UCSD-AML1 (cell line): ENCODE data around the gene TNFAIP8.
A peak's percentile ranks its signal among the peaks of the same experiment; 100 is the strongest.

Experiments
- DNase-seq: peaks from one replicate; lab custom pipeline; 2025; ENCODE audit not compliant: unreplicated experiment; lab: John Stamatoyannopoulos, UW

The TNFAIP8 gene

GRCh38 chr5:119365847-119366539 lies 10.2 kb downstream of the TNFAIP8 start:
- no peak for DNase-seq

GRCh38 chr5:119366540-119366881 lies 10.7 kb downstream of the TNFAIP8 start:
- DNase-seq: no peak

GRCh38 chr5:119367502-119368237 lies 11.9 kb downstream of the TNFAIP8 start:
- DNase-seq: no peak

- DNase-seq: peak; percentile 33
Measured at GRCh38 chr5:119368238-119368630, 12.4 kb downstream of the TNFAIP8 start.

GRCh38 chr5:119370486-119370885 lies 14.7 kb downstream of the TNFAIP8 start:
- DNase-seq: no peak

- no peak for DNase-seq
Measured at GRCh38 chr5:119371146-119371545, 15.3 kb downstream of the TNFAIP8 start.

- DNase-seq: no peak
Measured at GRCh38 chr5:119373449-119373858, 17.6 kb downstream of the TNFAIP8 start.

- DNase-seq: no peak
Measured at GRCh38 chr5:119374901-119375300, 19.1 kb downstream of the TNFAIP8 start.

GRCh38 chr5:119377066-119377465 lies 21.2 kb downstream of the TNFAIP8 start:
- DNase-seq: no peak

GRCh38 chr5:119378075-119378700 lies 22.4 kb downstream of the TNFAIP8 start:
- no peak for DNase-seq

- DNase-seq: no peak
Measured at GRCh38 chr5:119379096-119379495, 23.3 kb downstream of the TNFAIP8 start.

GRCh38 chr5:119379942-119380547 lies 24.2 kb downstream of the TNFAIP8 start:
- DNase-seq: no peak

GRCh38 chr5:119382169-119382568 lies 26.4 kb downstream of the TNFAIP8 start:
- DNase-seq: no peak

GRCh38 chr5:119383008-119383407 lies 27.2 kb downstream of the TNFAIP8 start:
- no peak for DNase-seq

- no peak for DNase-seq
Measured at GRCh38 chr5:119385136-119385535, 29.3 kb downstream of the TNFAIP8 start.

- no peak for DNase-seq
Measured at GRCh38 chr5:119385536-119386128, 29.8 kb downstream of the TNFAIP8 start.

GRCh38 chr5:119386596-119387344 lies 31.0 kb downstream of the TNFAIP8 start:
- no peak for DNase-seq

- DNase-seq: no peak
Measured at GRCh38 chr5:119387945-119388618, 32.3 kb downstream of the TNFAIP8 start.

- DNase-seq: no peak
Measured at GRCh38 chr5:119388619-119389190, 32.9 kb downstream of the TNFAIP8 start.
